GM12875 (cell line): ENCODE data around the gene EXOC8.

Experiments used
- H3K4me3 ChIP-seq: one replicate; pipeline ENCODE4 v1.5.1; 2011; ENCODE audit warnings: low read depth, low read length, control low read depth
- CTCF ChIP-seq: IDR thresholded peaks from 2 replicates; pipeline ENCODE4 v1.5.1; 2011; ENCODE audit warnings: low read depth, mild to moderate bottlenecking, control low read depth, inconsistent platforms, low read length, moderate library complexity, borderline replicate concordance; ENCODE audit not compliant: insufficient read depth

The EXOC8 gene

GRCh38 chr1:231337043-231337471 is 595 bp downstream of the EXOC8 start:
- H3K4me3 ChIP-seq: peak overlapping the region; percentile 90
- TF ChIP-seq CTCF: no peak

- no peak for TF ChIP-seq CTCF
- peak overlapping the region; percentile 90 for H3K4me3 ChIP-seq
Observed at GRCh38 chr1:231335663-231336602, 1.7 kb downstream of the EXOC8 start.

- no peak for TF ChIP-seq CTCF
- H3K4me3 ChIP-seq: no peak overlapping the region
Observed at GRCh38 chr1:231334952-231335351, 2.7 kb downstream of the EXOC8 start.

GRCh38 chr1:231334079-231334666 is 3.5 kb downstream of the EXOC8 start:
- H3K4me3 ChIP-seq: no peak overlapping the region

GRCh38 chr1:231332761-231333160 is 4.9 kb downstream of the EXOC8 start:
- H3K4me3 ChIP-seq: no peak overlapping the region
- TF ChIP-seq CTCF: no peak

More at GRCh38 chr1:231334079-231334666, 3.5 kb downstream of the EXOC8 start:
- TF ChIP-seq CTCF: no peak

- TF ChIP-seq CTCF: no peak
- no peak overlapping the region for H3K4me3 ChIP-seq
Observed at GRCh38 chr1:231329483-231329882, 8.2 kb downstream of the EXOC8 start.
